ENCODE data around the gene ATP9B. TPM values are rescaled to one million over a fixed set of nuclear protein-coding genes. Genes with fewer than 3 reads are reported as not detected.

Gene ATP9B
- total RNA-seq, 1 donor from 2014 or later: 27.3 TPM

GRCh38 chr18:79104137-79104536, 34.9 kb downstream of the ATP9B start:
- no peak overlapping the region for H3K27ac Mint-ChIP-seq (ENCODE audit: unreplicated experiment)
- H3K9me3 Mint-ChIP-seq (ENCODE audit: unreplicated experiment): no peaks in the 10 kb centered on the region
- no peak for TF ChIP-seq CTCF (IDR thresholded peaks at IDR 0.05)
- H3K36me3 Mint-ChIP-seq (ENCODE audit: unreplicated experiment): peaks cover 10% of the 10 kb centered on the region
- H3K27me3 Mint-ChIP-seq (ENCODE audit: unreplicated experiment): no peaks in the 10 kb centered on the region
- no peak overlapping the region for H3K4me3 Mint-ChIP-seq (ENCODE audit: unreplicated experiment)
- H3K4me1 Mint-ChIP-seq (ENCODE audit: unreplicated experiment): peaks cover 1% of the 10 kb centered on the region
- DNase-seq (ENCODE audit: extremely low spot score, unreplicated experiment): no peak

GRCh38 chr18:79105455-79105854, 36.3 kb downstream of the ATP9B start:
- Mint-ChIP-seq H3K36me3 (ENCODE audit: unreplicated experiment) (peaks cover 7% of the 10 kb centered on the region), H3K27me3 (ENCODE audit: unreplicated experiment) (no peaks in the 10 kb centered on the region), H3K4me3 (ENCODE audit: unreplicated experiment) (no peak overlapping the region), H3K9me3 (ENCODE audit: unreplicated experiment) (no peaks in the 10 kb centered on the region), H3K4me1 (ENCODE audit: unreplicated experiment) (no peaks in the 10 kb centered on the region), H3K27ac (ENCODE audit: unreplicated experiment) (no peak overlapping the region)
- TF ChIP-seq CTCF (IDR thresholded peaks at IDR 0.05): no peak
- DNase-seq (ENCODE audit: extremely low spot score, unreplicated experiment): no peak

GRCh38 chr18:79106084-79106483, 36.9 kb downstream of the ATP9B start:
- no peak overlapping the region for H3K27ac Mint-ChIP-seq (ENCODE audit: unreplicated experiment)
- H3K36me3 Mint-ChIP-seq (ENCODE audit: unreplicated experiment): peaks cover 6% of the 10 kb centered on the region
- no peaks in the 10 kb centered on the region for H3K9me3 Mint-ChIP-seq (ENCODE audit: unreplicated experiment)
- H3K27me3 Mint-ChIP-seq (ENCODE audit: unreplicated experiment): no peaks in the 10 kb centered on the region
- no peak overlapping the region for H3K4me3 Mint-ChIP-seq (ENCODE audit: unreplicated experiment)
- no peaks in the 10 kb centered on the region for H3K4me1 Mint-ChIP-seq (ENCODE audit: unreplicated experiment)
- no peak for DNase-seq (ENCODE audit: extremely low spot score, unreplicated experiment)
- TF ChIP-seq CTCF (IDR thresholded peaks at IDR 0.05): no peak

- Mint-ChIP-seq H3K27me3 (ENCODE audit: unreplicated experiment) (no peaks in the 10 kb centered on the region), H3K4me3 (ENCODE audit: unreplicated experiment) (no peak overlapping the region), H3K4me1 (ENCODE audit: unreplicated experiment) (no peaks in the 10 kb centered on the region), H3K36me3 (ENCODE audit: unreplicated experiment) (no peaks in the 10 kb centered on the region), H3K27ac (ENCODE audit: unreplicated experiment) (no peak overlapping the region), H3K9me3 (ENCODE audit: unreplicated experiment) (no peaks in the 10 kb centered on the region)
- TF ChIP-seq CTCF (IDR thresholded peaks at IDR 0.05): no peak
- DNase-seq (ENCODE audit: extremely low spot score, unreplicated experiment): no peak
Observed at GRCh38 chr18:79107886-79108285, 38.7 kb downstream of the ATP9B start.

- no peaks in the 10 kb centered on the region for H3K27me3 Mint-ChIP-seq (ENCODE audit: unreplicated experiment)
- no peak for TF ChIP-seq CTCF (IDR thresholded peaks at IDR 0.05)
Observed at GRCh38 chr18:79108549-79109215, 39.5 kb downstream of the ATP9B start.

More at GRCh38 chr18:79108549-79109215, 39.5 kb downstream of the ATP9B start:
- Mint-ChIP-seq H3K27ac (ENCODE audit: unreplicated experiment) (no peak overlapping the region), H3K4me3 (ENCODE audit: unreplicated experiment) (no peak overlapping the region), H3K9me3 (ENCODE audit: unreplicated experiment) (no peaks in the 10 kb centered on the region), H3K36me3 (ENCODE audit: unreplicated experiment) (peaks cover 2% of the 10 kb centered on the region), H3K4me1 (ENCODE audit: unreplicated experiment) (no peaks in the 10 kb centered on the region)
- DNase-seq (ENCODE audit: extremely low spot score, unreplicated experiment): no peak
